ENCODE data around the gene PGLYRP2.

GRCh38 chr19:15469513-15470297, 9.6 kb downstream of the PGLYRP2 start:
- no peak for TF ChIP-seq CTCF (IDR thresholded peaks at IDR 0.05)
- no peak for TF ChIP-seq POLR2A (IDR thresholded peaks at IDR 0.05)

All from adrenal gland (tissue), 5 donors.